ENCODE data around the gene KLHL5.

GRCh38 chr4:39023059-39023458 lies 39.0 kb upstream of the KLHL5 start:
- no peak for TF ChIP-seq SUZ12 (IDR thresholded peaks at IDR 0.05; ENCODE audit: extremely low read depth, insufficient read depth, insufficient read length)
- TF ChIP-seq ZNF274 (IDR thresholded peaks at IDR 0.05; ENCODE audit: low read depth, low read length), result no peak

Measured in NT2/D1 (cell line).